CD4-positive, alpha-beta T cell treated with Interleukin-6 for 4 hours (primary cell): ENCODE measurements around the gene SLCO1B1.

Experiments used
- DNase-seq: peaks from one replicate; pipeline ENCODE4 v3.0.0-alpha.2; 2020; ENCODE audit warnings: mixed read lengths

SLCO1B1 gene

GRCh38 chr12:21221072-21221471, 90.1 kb downstream of the SLCO1B1 start:
- no peak for DNase-seq

DNA sequence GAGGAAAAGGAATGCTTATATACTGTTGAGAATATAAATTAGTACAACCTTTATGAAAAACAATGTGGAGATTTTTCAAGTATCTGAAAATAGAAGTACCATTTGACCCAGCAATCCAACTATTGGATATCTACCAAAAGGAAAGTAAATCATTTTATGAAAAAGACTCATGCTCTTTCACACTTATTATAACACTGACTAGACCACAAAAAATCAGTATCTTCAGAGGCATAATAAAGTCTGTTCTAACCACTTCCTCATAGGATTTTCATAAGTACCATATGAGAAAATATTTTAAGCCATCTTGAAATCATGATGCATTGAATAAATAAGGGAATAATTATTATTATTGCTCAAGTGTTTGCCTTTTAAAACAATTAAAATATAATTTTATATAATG, 90.8 kb downstream of the SLCO1B1 start:
- no peak for DNase-seq

DNA sequence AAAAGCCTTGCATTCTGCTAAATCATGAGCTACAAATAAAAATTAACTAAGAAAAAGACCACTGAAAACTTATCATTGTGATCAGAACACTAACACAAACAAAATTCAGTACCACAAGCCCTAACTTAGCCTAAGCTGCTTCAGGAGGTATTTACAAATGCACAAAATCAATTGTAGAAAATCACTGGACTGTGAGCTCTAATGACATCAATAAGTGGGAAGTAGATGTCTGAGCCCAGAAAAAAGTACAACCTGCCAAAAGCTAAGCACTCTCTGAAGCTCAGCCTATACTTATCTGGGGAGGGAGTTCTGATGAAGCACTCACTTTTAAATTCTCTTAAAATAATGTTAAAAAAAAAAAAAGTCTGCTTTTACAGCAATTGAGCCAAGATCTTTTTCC, 92.9 kb downstream of the SLCO1B1 start:
- DNase-seq: no peak

GRCh38 chr12:21234395-21234794, 103.4 kb downstream of the SLCO1B1 start:
- no peak for DNase-seq

DNA sequence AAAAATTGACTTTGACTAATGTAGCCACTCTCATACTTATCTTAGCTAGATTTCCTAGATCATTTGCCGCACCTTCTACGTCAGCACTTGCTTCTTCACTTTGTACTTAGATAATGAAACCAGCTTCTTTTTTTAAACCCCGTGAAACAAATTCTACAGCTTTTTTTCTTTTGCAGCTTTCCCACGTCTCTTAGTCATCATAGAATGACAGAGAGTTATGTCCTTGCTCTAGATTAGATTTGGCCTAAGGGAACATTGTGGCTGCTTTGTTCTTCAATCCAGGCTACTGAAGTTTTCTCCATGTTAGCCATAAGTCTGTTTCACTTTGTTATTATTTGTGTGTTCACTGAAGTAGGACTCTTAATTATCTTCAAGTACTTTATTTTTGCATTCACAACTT, 108.9 kb downstream of the SLCO1B1 start:
- DNase-seq: no peak

DNA sequence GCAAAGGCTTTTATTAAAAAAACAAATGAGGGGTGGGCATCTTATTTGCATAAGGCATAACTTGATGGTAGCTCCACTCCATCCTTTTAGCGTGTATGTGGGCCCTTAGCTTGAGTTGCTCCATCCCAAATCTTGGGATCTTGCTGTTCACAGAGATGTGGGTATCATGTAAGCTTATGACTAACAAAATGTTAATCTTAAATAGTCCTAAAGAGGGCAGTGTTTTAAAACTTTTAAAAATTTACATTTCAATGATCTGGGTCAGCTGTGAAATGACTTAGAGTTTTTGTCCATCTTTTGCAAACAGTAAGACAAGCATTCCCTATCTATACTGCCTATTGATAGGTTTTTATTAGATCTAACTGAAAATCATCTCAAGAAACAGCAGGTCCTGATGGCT, 117.7 kb downstream of the SLCO1B1 start:
- no peak for DNase-seq

DNA sequence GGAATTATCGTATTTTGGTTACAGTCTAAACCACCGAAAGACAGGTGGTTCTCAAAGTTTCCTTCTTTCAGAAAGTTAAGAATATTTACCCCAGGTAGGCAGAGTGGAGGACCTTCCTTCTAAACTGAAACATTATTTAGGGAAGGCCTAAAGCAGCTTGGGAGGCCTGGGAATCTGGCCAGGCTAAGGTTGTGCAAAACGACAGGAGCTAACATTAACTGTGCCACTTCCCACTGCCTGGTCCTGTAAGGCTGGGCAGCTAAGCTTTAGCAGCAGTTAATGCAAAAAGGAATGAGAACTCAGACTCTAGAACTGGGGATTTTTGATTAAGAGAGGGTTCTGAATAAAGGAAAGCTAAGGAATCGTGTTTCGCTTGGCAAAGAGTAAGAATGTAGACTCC, 121.1 kb downstream of the SLCO1B1 start:
- DNase-seq: no peak

- DNase-seq: no peak
Measured at GRCh38 chr12:21257172-21257571, 126.2 kb downstream of the SLCO1B1 start.

GRCh38 chr12:21264232-21264631, 133.2 kb downstream of the SLCO1B1 start:
- no peak for DNase-seq

GRCh38 chr12:21265932-21266331, 134.9 kb downstream of the SLCO1B1 start:
- no peak for DNase-seq

- DNase-seq: no peak
Measured at GRCh38 chr12:21276826-21277225, 145.8 kb downstream of the SLCO1B1 start.
